Suprapubic skin (tissue), 4 donors: ENCODE measurements around the gene HECTD2.

ENCODE experiments used
- CTCF ChIP-seq, 2 donors: fragments of 200-600 bp in 1 of 2; fragments of 450-650 bp in 1 of 2; sonication (generic) in 1 of 2; IDR thresholded peaks; one replicate each; pipeline ENCODE4 v1.5.1; 2016 to 2019; ENCODE audit warnings: antibody characterized with exemption in 2 of 2, mild to moderate bottlenecking in 1 of 2, moderate library complexity in 1 of 2
- POLR2A ChIP-seq, 2 donors: fragments of 450-650 bp; IDR thresholded peaks; one replicate each; pipeline ENCODE4 v1.6.1; 2017; ENCODE audit warnings: antibody characterized with exemption in 2 of 2, mild to moderate bottlenecking in 2 of 2, moderate library complexity in 2 of 2
- POLR2AphosphoS5 ChIP-seq, 3 donors: sonication (generic); formaldehyde crosslinking; IDR thresholded peaks; one replicate each; pipeline ENCODE4 v1.6.1; 2017; ENCODE audit warnings: antibody characterized with exemption in 3 of 3

GRCh38 chr10:91432175-91432574 lies 22.0 kb downstream of the HECTD2 start:
- TF ChIP-seq CTCF (IDR thresholded peaks at IDR 0.05) = no peak
- TF ChIP-seq POLR2A (IDR thresholded peaks at IDR 0.05) = no peak
- TF ChIP-seq POLR2AphosphoS5 (IDR thresholded peaks at IDR 0.05) = no peak
